ENCODE data around the gene ZNF792.
A peak's percentile ranks its signal among the peaks of the same experiment; 100 is the strongest.
"Not testable (repeated sequence)": the region's sequence is repeated elsewhere in the genome, so short reads cannot be mapped to it uniquely, and the experiment has no call there.

Gene ZNF792

DNA sequence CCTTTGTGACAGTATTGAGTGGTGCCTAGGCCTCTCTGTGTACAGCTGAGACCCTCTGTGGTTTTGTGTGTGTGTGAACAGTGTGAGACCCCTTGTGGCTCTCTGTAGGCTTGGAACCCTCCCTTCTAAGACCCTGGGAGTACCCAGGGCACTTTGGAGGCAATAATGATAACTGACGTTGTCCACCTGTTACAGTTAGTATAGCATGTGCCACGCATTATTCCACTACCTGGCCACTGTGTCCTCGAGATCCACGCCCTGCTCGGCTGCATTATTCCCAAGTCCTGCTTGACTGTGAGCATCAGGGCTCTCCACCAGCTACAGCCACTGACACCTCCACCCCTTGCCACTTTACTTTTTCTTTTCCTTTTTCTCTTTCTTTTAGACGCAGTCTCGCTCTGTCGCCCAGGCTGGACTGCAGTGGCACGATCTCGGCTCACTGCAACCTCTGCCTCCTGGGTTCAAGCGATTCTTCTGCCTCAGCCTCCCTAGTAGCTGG lies 38.1 kb upstream of the ZNF792 start:
- H3K4me3 ChIP-seq (ENCODE audit: low read depth, low read length): no peak overlapping the region
- in situ Hi-C loops (cut with HindIII; ENCODE audit: low sequenced_read_pairs): no loop called here
- no peak for DNase-seq (ENCODE audit: low read depth, low spot score)
- TF ChIP-seq, protein P1, sequence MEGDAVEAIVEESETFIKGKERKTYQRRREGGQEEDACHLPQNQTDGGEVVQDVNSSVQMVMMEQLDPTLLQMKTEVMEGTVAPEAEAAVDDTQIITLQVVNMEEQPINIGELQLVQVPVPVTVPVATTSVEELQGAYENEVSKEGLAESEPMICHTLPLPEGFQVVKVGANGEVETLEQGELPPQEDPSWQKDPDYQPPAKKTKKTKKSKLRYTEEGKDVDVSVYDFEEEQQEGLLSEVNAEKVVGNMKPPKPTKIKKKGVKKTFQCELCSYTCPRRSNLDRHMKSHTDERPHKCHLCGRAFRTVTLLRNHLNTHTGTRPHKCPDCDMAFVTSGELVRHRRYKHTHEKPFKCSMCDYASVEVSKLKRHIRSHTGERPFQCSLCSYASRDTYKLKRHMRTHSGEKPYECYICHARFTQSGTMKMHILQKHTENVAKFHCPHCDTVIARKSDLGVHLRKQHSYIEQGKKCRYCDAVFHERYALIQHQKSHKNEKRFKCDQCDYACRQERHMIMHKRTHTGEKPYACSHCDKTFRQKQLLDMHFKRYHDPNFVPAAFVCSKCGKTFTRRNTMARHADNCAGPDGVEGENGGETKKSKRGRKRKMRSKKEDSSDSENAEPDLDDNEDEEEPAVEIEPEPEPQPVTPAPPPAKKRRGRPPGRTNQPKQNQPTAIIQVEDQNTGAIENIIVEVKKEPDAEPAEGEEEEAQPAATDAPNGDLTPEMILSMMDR (IDR thresholded peaks at IDR 0.05; ENCODE audit: low read depth, low read length): no peak

DNA sequence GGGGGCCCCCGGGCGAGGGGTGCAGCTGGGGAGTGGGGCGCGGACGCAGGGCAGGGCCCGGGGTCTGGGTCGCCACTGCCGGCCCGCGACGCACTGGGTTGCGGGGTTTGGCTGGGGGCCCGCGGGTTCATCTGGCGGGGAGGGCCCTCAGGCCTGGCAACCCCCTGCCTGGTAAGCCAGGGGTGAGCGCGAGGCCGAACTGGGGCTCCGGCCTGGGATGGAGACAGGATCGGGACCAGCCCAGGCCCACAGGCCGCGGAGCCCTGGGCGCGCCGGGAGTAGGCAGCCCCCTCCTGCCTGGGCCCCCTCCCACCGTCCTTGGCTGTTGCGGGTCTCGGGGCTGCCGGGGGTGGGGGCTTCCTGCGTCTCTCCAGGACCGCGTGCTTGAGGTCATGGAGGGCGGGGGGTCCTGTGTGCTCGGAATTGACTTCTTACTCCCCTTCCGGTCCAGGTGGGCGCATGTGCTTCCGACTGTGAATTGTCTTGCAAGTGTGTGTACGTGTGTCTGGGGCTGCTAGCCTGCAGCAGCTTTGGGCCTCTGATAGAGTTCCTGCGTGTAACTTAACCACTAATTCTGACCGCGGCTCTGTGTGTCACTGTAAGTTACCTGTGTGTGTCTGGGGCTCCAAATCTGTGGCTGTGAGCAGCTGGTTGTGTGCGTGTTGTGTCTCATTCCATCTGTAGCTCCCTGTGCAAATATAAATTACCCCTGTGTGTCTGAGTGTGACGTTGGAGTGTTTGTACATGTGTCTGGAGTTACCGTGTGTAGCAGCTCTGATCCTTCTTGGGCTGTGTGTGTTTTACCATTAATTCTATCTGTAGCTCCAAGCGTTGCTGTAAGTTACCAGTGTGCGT lies 36.8 kb upstream of the ZNF792 start:
- in situ Hi-C loops (cut with HindIII; ENCODE audit: low sequenced_read_pairs): no loop called here
- DNase-seq (ENCODE audit: low read depth, low spot score): peak; percentile 47
- TF ChIP-seq, protein P1 (IDR thresholded peaks at IDR 0.05; ENCODE audit: low read depth, low read length): no peak

DNA sequence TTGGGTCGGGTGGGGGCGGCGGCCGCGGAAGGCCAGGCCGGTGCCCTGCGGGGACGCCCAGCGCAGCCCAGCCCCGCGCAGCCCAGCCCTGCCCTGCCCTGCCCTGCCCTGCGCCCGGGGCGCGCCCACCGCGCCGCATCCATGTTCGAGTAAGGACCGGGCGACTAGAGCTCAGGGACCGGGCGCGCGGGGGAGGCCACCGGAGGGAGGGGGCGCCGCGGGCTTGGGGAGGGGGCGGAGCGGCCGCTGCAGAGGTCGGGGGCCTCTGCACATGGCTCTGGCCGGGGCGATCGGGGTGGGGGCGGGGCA lies 36.3 kb upstream of the ZNF792 start:
- DNase-seq (ENCODE audit: low read depth, low spot score): no peak
- H3K4me3 ChIP-seq (ENCODE audit: low read depth, low read length): peak overlapping the region; percentile 75
- in situ Hi-C loops (cut with HindIII; ENCODE audit: low sequenced_read_pairs): no loop called here

More for the DNA sequence above, 36.8 kb upstream of the ZNF792 start:
- peak overlapping the region; percentile 75 for H3K4me3 ChIP-seq (ENCODE audit: low read depth, low read length)

DNA sequence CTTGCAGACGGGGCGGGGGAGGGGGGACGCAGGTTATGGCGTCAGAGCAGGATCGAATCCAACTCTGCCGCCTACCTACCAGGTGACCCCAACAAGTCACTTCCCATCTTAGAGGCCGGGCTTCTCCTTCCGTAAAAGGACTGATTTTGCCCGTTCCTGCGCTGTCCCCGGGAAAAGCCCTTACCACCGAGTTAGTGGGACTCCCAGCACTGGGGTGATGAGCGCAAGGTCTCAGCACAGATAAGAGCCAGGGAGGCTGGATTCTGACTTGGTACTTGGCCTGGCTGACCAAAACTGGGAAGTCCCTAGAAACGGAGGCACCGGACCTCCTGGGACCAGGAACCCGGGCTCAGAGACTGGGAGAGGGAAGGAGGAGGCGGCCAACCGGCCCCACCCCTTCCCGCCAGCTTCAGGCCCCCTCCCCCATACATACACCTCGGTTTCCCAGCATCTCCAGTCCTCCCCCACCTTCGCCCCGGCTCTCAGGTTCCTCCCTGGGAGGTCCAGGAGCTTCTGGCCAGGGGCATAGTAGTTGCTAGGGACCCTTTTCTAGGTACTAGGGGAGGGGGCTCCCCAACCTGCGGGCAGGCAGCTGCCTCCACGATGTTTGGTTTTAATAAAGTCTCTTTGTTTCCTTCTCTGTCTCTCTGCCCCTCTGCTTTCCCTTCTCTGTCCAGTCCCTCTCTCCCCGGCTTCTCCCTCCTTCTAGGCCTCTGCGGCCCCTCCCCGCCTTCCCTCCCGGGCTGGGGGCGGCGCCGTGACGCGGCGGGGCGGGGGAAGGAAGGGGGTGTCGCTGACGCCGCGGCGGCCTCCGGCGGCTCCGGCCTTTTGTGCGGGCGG lies 35.7 kb upstream of the ZNF792 start, which contains the start of gene GRAMD1A:
Gene GRAMD1A (plus strand): TSS at position 826 of the 840 bp plus-strand sequence. CDS start 156 bp downstream, outside the sequence.
- TF ChIP-seq, protein P1 (IDR thresholded peaks at IDR 0.05; ENCODE audit: low read depth, low read length): no peak
- in situ Hi-C loops (cut with HindIII; ENCODE audit: low sequenced_read_pairs): no loop called here
- H3K4me3 ChIP-seq (ENCODE audit: low read depth, low read length): peak within 1 kb of the TSS; percentile 75
- peak; percentile 91 for DNase-seq (ENCODE audit: low read depth, low spot score)

More for the DNA sequence above, 36.3 kb upstream of the ZNF792 start:
- TF ChIP-seq, protein P1 (IDR thresholded peaks at IDR 0.05; ENCODE audit: low read depth, low read length): no peak

DNA sequence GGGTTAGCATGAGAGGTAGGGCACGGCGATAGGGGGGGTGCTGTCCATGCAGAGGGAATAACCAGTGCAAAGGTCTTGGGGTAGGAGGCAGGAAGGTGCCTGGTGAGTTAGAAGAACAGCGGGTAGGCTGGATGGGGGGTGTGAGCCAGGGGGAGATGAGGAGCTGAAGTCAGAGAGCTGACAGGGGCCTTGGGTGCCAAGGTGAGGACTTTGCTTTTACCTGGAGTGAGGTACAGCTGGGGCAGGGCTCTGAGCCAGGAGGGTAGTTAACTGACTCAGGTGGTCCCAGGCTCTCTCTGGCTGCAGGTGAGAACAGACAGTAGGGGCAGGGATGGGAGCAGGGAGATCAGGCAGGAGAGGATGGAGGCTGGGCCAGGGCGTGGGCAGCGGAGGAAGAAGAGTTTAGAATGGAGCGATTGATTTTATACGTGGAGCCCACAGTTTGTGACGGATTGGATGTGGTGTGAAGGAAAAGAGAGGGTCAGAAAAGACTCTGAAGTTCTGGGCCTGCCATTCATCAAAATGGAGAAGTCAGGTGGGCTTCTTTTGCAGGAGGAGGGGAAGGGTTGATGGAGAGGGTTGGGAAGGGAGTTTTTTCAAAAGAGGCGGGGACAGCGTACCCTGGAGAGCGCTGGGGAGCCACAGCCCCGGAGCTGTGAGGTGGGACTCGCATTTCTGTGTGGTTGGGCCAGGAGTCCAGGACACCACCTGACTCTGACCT lies 34.9 kb upstream of the ZNF792 start:
- H3K4me3 ChIP-seq (ENCODE audit: low read depth, low read length): peak overlapping the region; percentile 75
- DNase-seq (ENCODE audit: low read depth, low spot score): no peak
- TF ChIP-seq, protein P1 (IDR thresholded peaks at IDR 0.05; ENCODE audit: low read depth, low read length): no peak
- in situ Hi-C loops (cut with HindIII; ENCODE audit: low sequenced_read_pairs): no loop called here

DNA sequence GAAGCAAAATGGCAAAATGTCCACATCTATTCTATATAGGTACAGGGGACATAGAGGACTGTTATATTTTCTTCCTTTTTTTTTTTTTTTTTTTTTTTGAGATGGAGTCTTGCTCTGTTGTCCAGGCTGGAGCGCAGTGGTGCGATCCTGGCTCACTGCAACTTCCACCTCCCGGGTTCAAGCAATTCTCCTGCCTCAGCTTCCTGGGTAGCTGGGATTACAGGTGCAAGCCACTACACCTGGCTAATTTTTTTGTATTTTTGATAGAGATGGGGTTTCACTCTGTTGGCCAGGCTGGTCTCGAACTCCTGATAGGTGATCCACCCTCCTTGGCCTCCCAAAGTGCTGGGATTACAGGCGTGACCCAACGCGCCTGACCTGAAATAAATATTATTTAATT lies 34.2 kb upstream of the ZNF792 start:
- DNase-seq (ENCODE audit: low read depth, low spot score); in situ Hi-C loops (cut with HindIII; ENCODE audit: low sequenced_read_pairs); H3K4me3 ChIP-seq (ENCODE audit: low read depth, low read length): not testable (repeated sequence)
